Femur (tissue), 1 donor: ENCODE results near the gene NXPH2.

Source experiments
- DNase-seq: peaks from one replicate; pipeline ENCODE4 v3.0.0-alpha.2; 2017

The NXPH2 gene

DNA sequence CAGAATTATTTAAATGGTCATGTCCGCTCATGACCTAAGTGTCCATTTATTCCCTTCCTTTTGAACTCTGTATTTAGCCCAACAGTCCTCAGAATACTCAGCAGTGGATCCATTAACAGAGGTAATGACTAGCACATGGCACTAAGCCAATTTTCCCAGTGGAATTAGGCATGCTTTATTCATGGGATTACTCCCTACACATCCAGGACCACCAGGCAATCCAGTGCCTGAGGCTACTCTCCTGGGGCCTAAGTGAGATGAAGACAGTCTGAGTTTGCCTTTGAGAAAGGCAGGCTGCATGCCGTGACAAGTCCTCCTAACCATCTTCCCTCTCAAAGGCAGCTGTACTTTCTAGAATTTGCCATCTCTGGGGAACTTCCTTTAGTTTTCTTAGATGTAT, 150.0 kb downstream of the NXPH2 start:
- DNase-seq, result no peak

GRCh38 chr2:138626148-138626547, 154.0 kb downstream of the NXPH2 start:
- no peak for DNase-seq

DNA sequence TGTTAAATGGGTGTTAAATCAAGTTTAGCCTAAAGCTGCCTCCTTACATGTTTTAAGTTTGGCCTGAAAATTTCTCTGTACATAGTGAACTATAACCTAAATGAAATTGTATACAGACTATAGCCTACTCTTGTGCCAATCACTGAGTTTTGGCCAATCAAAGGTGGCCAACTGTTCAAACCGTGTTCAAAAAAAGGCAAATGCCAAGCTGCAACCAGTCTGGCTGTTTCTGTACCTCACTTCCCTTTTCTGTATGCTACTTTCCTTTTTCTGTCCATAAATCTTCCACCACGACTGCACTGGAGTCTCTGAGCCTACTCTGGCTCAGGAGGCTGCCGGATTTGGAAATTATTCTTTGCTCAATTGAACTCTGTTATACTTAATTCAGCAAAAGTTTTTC, 157.6 kb downstream of the NXPH2 start:
- no peak for DNase-seq

- DNase-seq, result no peak
These were observed 159.1 kb downstream of the NXPH2 start for GRCh38 chr2:138621139-138621538.

GRCh38 chr2:138620431-138620830, 159.8 kb downstream of the NXPH2 start:
- no peak for DNase-seq
